ENCODE data around the gene EPHB1. TPM values are rescaled to one million over a fixed set of nuclear protein-coding genes. Genes with fewer than 3 reads are reported as not detected.

Gene EPHB1
- total RNA-seq, 4 donors from 2014 or later = 0.30 to 5.3 (median 2.6) TPM

GRCh38 chr3:135078283-135078682 is 283.2 kb downstream of the EPHB1 start:
- H3K4me1 ChIP-seq = no peaks in the 10 kb centered on the region
- WGBS, 2 donors = 79 to 88% methylated on average over 2 of the region's 2 CpGs
- DNase-seq (ENCODE audit: low spot score in 2 of 2) = no peak
- H3K9me3 ChIP-seq = peaks cover 0 to 22% (median 0%) of the 10 kb centered on the region in 4 donors
- H3K27me3 ChIP-seq = no peaks in the 10 kb centered on the region
- TF ChIP-seq POLR2A (IDR thresholded peaks at IDR 0.05) = no peak
- no peak for TF ChIP-seq EP300 (IDR thresholded peaks at IDR 0.05)
- TF ChIP-seq CTCF (IDR thresholded peaks at IDR 0.05) = no peak
- no peak overlapping the region for H3K4me3 ChIP-seq
- no peaks in the 10 kb centered on the region for H3K36me3 ChIP-seq
- H3K27ac ChIP-seq = no peak overlapping the region

GRCh38 chr3:135079095-135079494 is 284.0 kb downstream of the EPHB1 start:
- H3K27ac ChIP-seq = no peak overlapping the region
- no peaks in the 10 kb centered on the region for H3K36me3 ChIP-seq
- 86 to 91% methylated on average over 3 of the region's 3 CpGs for WGBS, 2 donors
- no peaks in the 10 kb centered on the region for H3K27me3 ChIP-seq
- DNase-seq (ENCODE audit: low spot score in 2 of 2) = no peak
- H3K4me3 ChIP-seq = no peak overlapping the region
- H3K4me1 ChIP-seq = no peaks in the 10 kb centered on the region
- no peak for TF ChIP-seq CTCF (IDR thresholded peaks at IDR 0.05)
- no peak for TF ChIP-seq EP300 (IDR thresholded peaks at IDR 0.05)
- TF ChIP-seq POLR2A (IDR thresholded peaks at IDR 0.05) = no peak
- H3K9me3 ChIP-seq = peaks cover 0 to 17% (median 0%) of the 10 kb centered on the region in 4 donors

- H3K27me3 ChIP-seq = no peaks in the 10 kb centered on the region
- TF ChIP-seq EP300 (IDR thresholded peaks at IDR 0.05) = no peak
- TF ChIP-seq CTCF (IDR thresholded peaks at IDR 0.05) = no peak
- no peak for TF ChIP-seq POLR2A (IDR thresholded peaks at IDR 0.05)
- H3K27ac ChIP-seq = no peak overlapping the region
- no peaks in the 10 kb centered on the region for H3K4me1 ChIP-seq
- peaks cover 0 to 3% (median 0%) of the 10 kb centered on the region in 4 donors for H3K9me3 ChIP-seq
- no peaks in the 10 kb centered on the region for H3K36me3 ChIP-seq
- WGBS, 2 donors = 77 to 78% methylated on average over 2 of the region's 2 CpGs
- H3K4me3 ChIP-seq = no peak overlapping the region
- DNase-seq (ENCODE audit: low spot score in 2 of 2) = no peak
Observed at GRCh38 chr3:135081451-135081850, 286.4 kb downstream of the EPHB1 start.

GRCh38 chr3:135081856-135082434 is 286.9 kb downstream of the EPHB1 start:
- WGBS, 2 donors = 81 to 84% methylated on average over 5 of the region's 5 CpGs
- TF ChIP-seq POLR2A (IDR thresholded peaks at IDR 0.05) = no peak
- no peak for TF ChIP-seq CTCF (IDR thresholded peaks at IDR 0.05)
- TF ChIP-seq EP300 (IDR thresholded peaks at IDR 0.05) = no peak
- Histone ChIP-seq H3K27ac (no peak overlapping the region), H3K36me3 (no peaks in the 10 kb centered on the region), H3K4me3 (no peak overlapping the region), H3K4me1 (no peaks in the 10 kb centered on the region), H3K27me3 (no peaks in the 10 kb centered on the region), H3K9me3 (peaks cover 0 to 3% (median 0%) of the 10 kb centered on the region in 4 donors)
- DNase-seq (ENCODE audit: low spot score in 2 of 2) = no peak

- DNase-seq (ENCODE audit: low spot score in 2 of 2) = no peak
- WGBS, 2 donors = 56 to 65% methylated on average over 7 of the region's 7 CpGs
- no peak for TF ChIP-seq POLR2A (IDR thresholded peaks at IDR 0.05)
- TF ChIP-seq EP300 (IDR thresholded peaks at IDR 0.05) = no peak
- TF ChIP-seq CTCF (IDR thresholded peaks at IDR 0.05) = no peak
- no peak overlapping the region for H3K4me3 ChIP-seq
- H3K36me3 ChIP-seq = no peaks in the 10 kb centered on the region
- no peaks in the 10 kb centered on the region for H3K9me3 ChIP-seq
- no peaks in the 10 kb centered on the region for H3K4me1 ChIP-seq
- no peak overlapping the region for H3K27ac ChIP-seq
- no peaks in the 10 kb centered on the region for H3K27me3 ChIP-seq
Observed at GRCh38 chr3:135082706-135083105, 287.6 kb downstream of the EPHB1 start.
